NCI-H1417 treated with DMSO at 0.1 percent for 48 hours (cell line): Measurements from ENCODE around the gene ITGA11.
"Not testable (repeated sequence)": the region's sequence is repeated elsewhere in the genome, so short reads cannot be mapped to it uniquely, and the experiment has no call there.

Experiments used
- DNase-seq: peaks from one replicate; lab custom pipeline; 2025; lab: John Stamatoyannopoulos, UW

ITGA11 gene

GRCh38 chr15:68425428-68426060 lies 6.4 kb downstream of the ITGA11 start:
- no peak for DNase-seq

- no peak for DNase-seq
Observed at GRCh38 chr15:68424754-68425390, 7.1 kb downstream of the ITGA11 start.

GRCh38 chr15:68423359-68424296 lies 8.3 kb downstream of the ITGA11 start:
- DNase-seq = no peak

GRCh38 chr15:68422403-68423145 lies 9.4 kb downstream of the ITGA11 start:
- DNase-seq = not testable (repeated sequence)

- DNase-seq = no peak
Observed at GRCh38 chr15:68421798-68422402, 10.1 kb downstream of the ITGA11 start.

- no peak for DNase-seq
Observed at GRCh38 chr15:68421115-68421551, 10.8 kb downstream of the ITGA11 start.

GRCh38 chr15:68420186-68420684 lies 11.7 kb downstream of the ITGA11 start:
- peak; percentile 8 for DNase-seq

- DNase-seq = no peak
Observed at GRCh38 chr15:68419301-68420175, 12.4 kb downstream of the ITGA11 start.

GRCh38 chr15:68418611-68419161 lies 13.3 kb downstream of the ITGA11 start:
- no peak for DNase-seq

- no peak for DNase-seq
Observed at GRCh38 chr15:68417897-68418296, 14.1 kb downstream of the ITGA11 start.

GRCh38 chr15:68417051-68417450 lies 14.9 kb downstream of the ITGA11 start:
- no peak for DNase-seq

- DNase-seq = no peak
Observed at GRCh38 chr15:68416158-68416535, 15.8 kb downstream of the ITGA11 start.

- DNase-seq = no peak
Observed at GRCh38 chr15:68415501-68416157, 16.3 kb downstream of the ITGA11 start.

GRCh38 chr15:68415061-68415460 lies 16.9 kb downstream of the ITGA11 start:
- no peak for DNase-seq

GRCh38 chr15:68414591-68414990 lies 17.4 kb downstream of the ITGA11 start:
- DNase-seq = no peak

- no peak for DNase-seq
Observed at GRCh38 chr15:68414206-68414555, 17.8 kb downstream of the ITGA11 start.

GRCh38 chr15:68413363-68414205 lies 18.4 kb downstream of the ITGA11 start:
- no peak for DNase-seq

- no peak for DNase-seq
Observed at GRCh38 chr15:68412218-68412617, 19.7 kb downstream of the ITGA11 start.

GRCh38 chr15:68411735-68412134 lies 20.2 kb downstream of the ITGA11 start:
- no peak for DNase-seq
